ENCODE measurements around the gene RUFY2.
A peak's percentile ranks its signal among the peaks of the same experiment; 100 is the strongest.

Gene RUFY2

GRCh38 chr10:68302871-68303270 is 104.2 kb downstream of the RUFY2 start:
- Histone ChIP-seq H3K4me3 (no peak overlapping the region), H3K4me1 (no peaks in the 10 kb centered on the region), H3K36me3 (no peaks in the 10 kb centered on the region), H3K9me3 (no peaks in the 10 kb centered on the region), H3K27ac (no peak overlapping the region), H3K27me3 (no peaks in the 10 kb centered on the region)
- intact Hi-C loops (cut with DNase I; ENCODE audit: low total_unique reads), result loop anchor here (10.0 kb wide), 1 partner anchor 88 kb away; no protein-coding TSS in a partner anchor
- no peak for TF ChIP-seq CTCF (IDR thresholded peaks at IDR 0.05)
- no peak for DNase-seq

GRCh38 chr10:68302503-68302823 is 104.6 kb downstream of the RUFY2 start:
- Histone ChIP-seq H3K36me3 (no peaks in the 10 kb centered on the region), H3K27me3 (no peaks in the 10 kb centered on the region), H3K9me3 (no peaks in the 10 kb centered on the region), H3K4me3 (no peak overlapping the region), H3K27ac (no peak overlapping the region), H3K4me1 (no peaks in the 10 kb centered on the region)
- TF ChIP-seq CTCF (IDR thresholded peaks at IDR 0.05), result no peak
- intact Hi-C loops (cut with DNase I; ENCODE audit: low total_unique reads), result loop anchor here (10.0 kb wide), 1 partner anchor 88 kb away; no protein-coding TSS in a partner anchor
- DNase-seq, result no peak

DNA sequence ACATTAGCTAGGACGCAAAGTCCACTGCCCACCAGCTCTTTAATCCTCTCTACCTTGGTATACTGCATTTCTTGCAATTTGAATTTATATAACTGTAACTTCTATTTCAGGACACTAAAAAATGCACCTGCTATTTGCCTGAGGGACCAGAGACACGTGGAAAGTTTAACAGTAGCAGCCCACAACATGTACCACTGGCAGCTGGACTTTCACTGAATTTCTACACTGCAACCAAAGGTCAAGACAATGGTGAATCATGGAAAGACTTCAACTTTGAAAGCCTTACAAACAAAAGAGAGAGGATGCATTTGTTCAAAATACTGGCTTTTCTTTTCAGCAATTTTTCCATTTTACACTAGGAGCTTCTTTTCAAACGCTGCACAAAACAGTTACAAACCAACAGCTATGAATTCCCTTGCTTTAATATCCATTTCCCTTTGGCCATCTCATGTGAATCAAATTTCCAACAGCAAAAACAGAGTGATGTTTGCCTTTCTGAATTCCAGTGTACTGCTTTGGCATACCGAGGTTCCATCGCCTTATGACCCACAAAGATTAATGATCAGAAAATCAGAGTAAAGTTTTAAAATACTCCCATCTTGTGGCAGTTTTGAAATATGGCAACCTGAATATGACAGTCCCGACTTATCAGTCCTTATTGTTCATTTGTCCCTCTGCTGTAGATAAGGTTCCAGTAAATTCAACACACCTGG is 105.1 kb downstream of the RUFY2 start:
- Histone ChIP-seq H3K27ac (no peak overlapping the region), H3K36me3 (no peaks in the 10 kb centered on the region), H3K9me3 (no peaks in the 10 kb centered on the region), H3K4me3 (no peak overlapping the region), H3K4me1 (no peaks in the 10 kb centered on the region), H3K27me3 (no peaks in the 10 kb centered on the region)
- peak; percentile 27 to 44 for TF ChIP-seq CTCF (IDR thresholded peaks at IDR 0.05)
- no peak for DNase-seq
- intact Hi-C loops (cut with DNase I; ENCODE audit: low total_unique reads), result loop anchor here (10.0 kb wide), 1 partner anchor 87 kb away; no protein-coding TSS in a partner anchor

DNA sequence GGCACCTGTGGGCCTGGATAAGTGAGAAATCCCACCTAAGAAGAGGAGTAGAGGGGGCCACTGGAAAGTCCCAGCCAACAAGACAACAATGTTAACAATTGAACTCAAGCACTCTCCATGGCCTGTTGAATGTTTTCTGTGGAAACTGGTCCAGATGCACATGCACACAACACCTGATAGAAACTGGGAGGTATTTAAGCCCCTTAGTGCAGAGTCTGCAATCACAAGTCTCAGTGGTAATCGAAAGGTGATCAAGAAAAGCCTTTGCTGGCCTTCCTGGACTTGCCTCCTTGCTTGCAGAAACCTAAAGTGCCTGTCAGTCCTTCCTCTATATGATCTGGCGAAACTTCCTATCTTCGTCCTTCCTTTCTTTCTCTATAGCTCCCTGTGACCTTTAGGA is 105.8 kb downstream of the RUFY2 start:
- H3K27me3 ChIP-seq, result no peaks in the 10 kb centered on the region
- H3K4me1 ChIP-seq, result no peaks in the 10 kb centered on the region
- intact Hi-C loops (cut with DNase I; ENCODE audit: low total_unique reads), result loop anchor here (10.0 kb wide), 1 partner anchor 86 kb away; no protein-coding TSS in a partner anchor
- no peaks in the 10 kb centered on the region for H3K9me3 ChIP-seq
- peaks cover 0 to 4% (median 0%) of the 10 kb centered on the region in 3 donors for H3K36me3 ChIP-seq
- H3K4me3 ChIP-seq, result no peak overlapping the region
- no peak for TF ChIP-seq CTCF (IDR thresholded peaks at IDR 0.05)
- no peak for DNase-seq
- H3K27ac ChIP-seq, result no peak overlapping the region

DNA sequence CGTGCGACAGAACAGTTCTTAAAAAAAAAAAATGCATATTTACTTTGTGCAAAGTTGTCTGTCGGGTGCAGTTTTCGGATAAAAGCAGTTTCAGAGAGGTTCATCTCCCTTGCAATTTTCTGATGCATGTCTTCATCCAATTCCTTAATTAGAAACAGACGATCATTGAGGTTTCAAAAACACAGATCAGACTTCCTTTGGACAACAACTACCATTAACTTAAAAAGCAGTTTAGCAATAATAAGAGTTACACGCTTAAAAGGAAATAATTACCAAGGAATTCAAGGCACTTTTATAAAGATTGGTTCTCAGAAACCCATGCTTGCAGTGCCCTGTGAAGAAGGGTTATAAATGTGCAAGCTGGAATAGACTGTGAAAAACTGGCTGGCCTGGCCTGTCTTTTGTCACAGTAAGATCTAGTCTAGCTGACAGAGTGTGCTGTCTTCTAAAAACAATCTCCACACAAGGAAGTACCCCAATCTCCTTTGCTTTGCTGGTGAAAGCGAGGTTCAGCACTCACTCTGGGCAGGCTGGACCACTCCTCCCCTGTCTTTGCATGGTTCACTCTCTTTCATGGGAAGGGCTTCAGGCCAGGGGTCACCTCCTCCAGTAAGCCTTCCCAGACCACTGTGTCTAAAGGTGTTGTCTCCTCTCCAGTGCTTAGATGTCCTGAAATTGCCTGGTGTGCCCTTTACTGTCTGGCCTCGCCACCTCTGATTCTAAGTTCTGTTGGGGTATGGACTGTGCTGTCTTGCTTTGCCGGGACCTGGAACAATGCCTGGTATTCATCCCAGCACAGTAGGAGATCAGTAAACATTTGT is 110.0 kb downstream of the RUFY2 start:
- H3K36me3 ChIP-seq, result peaks cover 0 to 8% (median 6%) of the 10 kb centered on the region in 3 donors
- TF ChIP-seq CTCF (IDR thresholded peaks at IDR 0.05), result no peak
- no peak overlapping the region for H3K4me3 ChIP-seq
- intact Hi-C loops (cut with DNase I; ENCODE audit: low total_unique reads), result no loop called here
- no peaks in the 10 kb centered on the region for H3K4me1 ChIP-seq
- no peaks in the 10 kb centered on the region for H3K9me3 ChIP-seq
- no peaks in the 10 kb centered on the region for H3K27me3 ChIP-seq
- no peak overlapping the region for H3K27ac ChIP-seq
- no peak for DNase-seq
